GM18519 (cell line): ENCODE data around the gene DMGDH.

Experiments used
- ATAC-seq: cut with Tn5 transposase; IDR thresholded peaks from one replicate; pipeline ENCODE4 v1.9.1; 2021; ENCODE audit warnings: mild to moderate bottlenecking, moderate library complexity; ENCODE audit not compliant: unreplicated experiment, low FRiP score

DMGDH gene

DNA sequence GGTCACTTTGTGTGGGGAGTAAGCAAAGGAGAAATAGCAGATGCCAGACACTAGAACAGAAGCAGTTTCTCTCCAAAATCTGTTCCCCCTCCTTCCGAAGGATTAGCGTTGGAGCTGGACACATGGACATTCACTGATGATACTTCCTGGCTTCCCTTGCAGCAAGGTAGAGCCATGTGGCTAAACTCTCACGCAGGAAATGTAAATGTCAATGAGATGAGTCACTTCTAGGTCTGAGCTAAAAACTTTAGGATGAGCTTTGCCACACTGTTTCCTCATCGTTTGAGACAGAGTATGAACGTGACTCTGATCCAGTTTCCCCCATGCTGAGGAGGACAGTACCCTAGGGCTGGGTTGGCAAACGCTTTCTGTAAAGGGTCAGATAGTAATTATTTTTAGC is 5.2 kb upstream of the DMGDH start:
- ATAC-seq = no peak

DNA sequence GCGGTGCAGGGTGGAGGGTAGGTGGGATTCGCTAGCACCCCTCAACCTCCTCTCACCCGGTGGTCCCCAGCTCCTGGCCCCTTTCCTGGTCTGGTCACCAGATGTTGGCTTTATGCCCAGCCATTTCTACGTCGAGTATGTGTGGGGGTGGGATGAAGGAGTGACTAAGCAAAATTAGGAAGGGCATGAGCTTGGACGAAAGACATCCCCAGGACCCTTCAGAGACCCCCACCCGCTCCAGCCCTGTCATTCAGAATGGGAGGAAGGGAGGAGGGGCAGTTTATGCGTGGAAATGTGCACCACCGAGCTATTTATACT is 835 bp upstream of the DMGDH start:
- ATAC-seq = no peak

DNA sequence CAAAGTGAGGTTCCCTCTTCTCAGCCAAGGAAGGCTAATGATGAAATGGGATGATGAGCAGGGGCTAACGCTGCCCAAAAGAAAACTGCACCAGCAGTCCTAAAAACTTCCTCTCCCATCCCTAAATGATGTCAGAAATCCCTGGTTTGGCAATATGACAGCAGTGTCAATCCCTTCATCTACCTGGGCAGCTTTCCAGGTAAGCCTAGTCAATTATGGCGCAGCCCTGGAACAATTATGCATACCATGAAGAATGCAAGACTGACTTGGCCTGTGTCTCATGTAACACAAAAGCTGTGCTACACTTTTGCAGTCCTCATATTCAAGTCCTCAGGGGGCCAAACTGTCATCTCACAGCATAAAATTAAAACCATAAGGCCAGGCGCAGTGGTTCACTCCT is 7.0 kb downstream of the DMGDH start:
- ATAC-seq = no peak

DNA sequence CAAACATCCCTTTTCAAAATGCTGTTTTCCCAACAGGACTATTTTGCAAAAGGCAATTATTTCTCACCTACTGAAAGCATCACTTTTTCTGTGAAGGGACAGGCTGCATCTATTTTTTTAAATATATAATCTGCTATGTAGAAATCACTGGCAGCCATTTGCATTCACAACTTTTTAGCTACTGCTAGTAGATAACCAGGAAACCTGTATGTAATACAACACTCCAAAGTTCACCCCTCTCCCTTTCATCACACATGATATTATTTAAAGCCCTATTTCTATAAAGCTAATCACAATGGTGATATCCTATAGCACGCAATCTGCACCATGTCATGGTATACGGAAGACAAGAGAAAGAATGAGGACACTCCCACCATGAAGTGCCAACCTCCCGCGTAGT is 9.8 kb downstream of the DMGDH start:
- no peak for ATAC-seq

DNA sequence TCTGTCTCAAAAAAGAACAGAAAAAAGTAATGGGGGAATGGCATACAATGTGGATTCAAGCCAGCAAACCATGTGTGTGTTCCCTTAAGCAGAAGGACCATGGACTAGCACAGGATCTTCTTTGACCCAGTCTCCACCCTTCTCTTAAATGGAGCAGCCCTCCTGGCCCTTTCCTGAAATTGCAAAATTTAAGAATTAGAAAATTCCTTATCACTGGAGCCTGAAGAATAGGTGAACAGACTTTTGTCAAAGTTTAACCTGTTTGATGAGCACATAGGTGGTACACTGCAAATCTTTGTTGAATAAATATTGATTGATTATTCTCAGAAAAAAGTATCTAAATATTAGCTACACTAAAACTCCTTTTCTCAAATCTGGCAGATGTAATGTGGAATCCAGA is 12.6 kb downstream of the DMGDH start:
- ATAC-seq = no peak

DNA sequence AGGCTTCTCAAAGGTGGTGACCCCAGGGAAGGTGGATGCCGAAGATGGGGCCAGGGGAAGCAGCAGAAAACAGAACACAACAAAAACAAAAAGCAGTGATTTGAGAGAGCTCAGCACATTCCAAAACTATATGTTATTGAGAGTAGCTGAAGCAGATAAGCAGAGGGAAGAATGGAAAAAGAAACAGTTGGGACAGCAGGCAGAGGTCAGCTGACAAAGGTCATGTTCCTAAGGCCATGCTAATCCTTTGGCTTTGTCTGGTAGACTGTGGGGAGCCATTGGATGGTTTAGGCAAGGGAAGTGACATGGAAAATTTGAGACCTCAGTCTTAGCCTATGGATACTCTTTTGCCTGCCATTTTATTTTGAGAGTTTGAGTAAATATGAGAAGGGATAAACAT is 14.5 kb downstream of the DMGDH start:
- ATAC-seq = no peak

DNA sequence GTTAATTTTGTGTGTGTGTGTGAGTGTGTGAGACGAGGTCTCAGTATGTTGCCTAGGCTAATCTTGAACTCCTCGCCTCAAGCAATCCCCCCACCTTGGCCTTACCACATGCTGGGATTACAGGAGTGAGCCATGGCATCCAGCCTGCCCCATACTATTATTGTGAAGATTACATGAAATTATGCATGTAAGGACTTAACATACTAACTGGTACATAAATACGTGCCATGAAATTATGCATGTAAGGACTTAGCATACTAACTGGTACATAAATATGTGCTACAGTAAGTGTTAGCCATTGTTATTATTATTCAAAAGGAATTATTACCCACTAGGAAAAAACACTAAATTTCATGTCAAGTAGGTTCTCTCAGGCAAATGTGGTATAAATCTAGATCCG is 16.2 kb downstream of the DMGDH start:
- ATAC-seq = no peak

DNA sequence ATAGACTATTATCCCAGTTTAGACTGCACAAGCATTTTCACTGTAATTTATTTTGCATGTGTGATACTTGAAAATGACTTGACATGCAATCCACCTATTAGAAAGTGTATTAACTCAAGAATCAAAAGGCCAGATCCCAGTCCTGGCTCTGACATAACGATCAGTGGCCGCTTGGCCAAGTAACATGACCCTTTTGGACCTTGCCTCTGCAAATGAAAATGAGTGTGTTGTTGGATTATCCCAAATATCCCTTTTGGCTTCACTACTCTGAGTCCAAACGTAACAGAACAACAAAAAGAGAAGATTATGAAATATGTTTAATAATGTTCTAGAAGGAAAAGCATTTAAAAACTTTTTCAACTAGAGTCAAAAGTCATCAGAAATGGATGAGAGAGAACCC is 19.0 kb downstream of the DMGDH start:
- ATAC-seq = no peak

DNA sequence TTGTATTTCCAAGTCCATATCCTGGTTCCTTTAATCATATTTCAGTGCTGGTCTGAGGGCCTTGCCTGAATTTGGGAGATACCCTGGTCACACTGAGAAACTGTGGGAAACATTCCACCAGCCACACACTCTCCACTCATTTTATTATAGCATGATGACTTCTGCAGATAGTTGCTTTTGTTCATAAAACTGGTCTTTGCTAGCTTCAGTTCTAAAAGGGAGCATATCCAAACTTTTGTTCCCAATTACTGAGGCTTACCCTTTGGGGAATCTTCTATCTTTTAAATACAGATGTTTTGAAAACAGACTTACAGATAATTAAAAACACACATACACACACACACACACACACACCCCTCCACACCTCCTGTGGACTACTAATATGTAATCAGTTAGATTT is 21.0 kb downstream of the DMGDH start:
- ATAC-seq = no peak

DNA sequence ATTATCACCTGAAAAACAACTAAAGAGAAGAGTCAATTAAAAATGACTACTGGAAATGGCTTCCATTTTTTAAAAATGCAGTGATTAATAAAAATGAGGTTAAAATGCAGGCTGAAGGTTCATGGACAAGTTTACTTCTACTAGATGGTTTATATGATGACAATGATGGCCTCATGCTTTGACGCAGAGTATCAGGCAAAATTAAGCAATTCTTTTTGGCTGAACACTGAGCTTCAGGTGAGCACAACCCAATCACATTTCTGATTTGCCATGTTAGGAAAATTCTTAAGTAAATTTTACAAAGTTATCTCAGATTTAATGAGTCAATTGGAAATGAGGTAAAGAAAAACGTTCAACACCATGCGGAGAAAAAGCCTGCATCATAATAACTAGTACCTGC is 22.3 kb downstream of the DMGDH start:
- ATAC-seq = no peak

DNA sequence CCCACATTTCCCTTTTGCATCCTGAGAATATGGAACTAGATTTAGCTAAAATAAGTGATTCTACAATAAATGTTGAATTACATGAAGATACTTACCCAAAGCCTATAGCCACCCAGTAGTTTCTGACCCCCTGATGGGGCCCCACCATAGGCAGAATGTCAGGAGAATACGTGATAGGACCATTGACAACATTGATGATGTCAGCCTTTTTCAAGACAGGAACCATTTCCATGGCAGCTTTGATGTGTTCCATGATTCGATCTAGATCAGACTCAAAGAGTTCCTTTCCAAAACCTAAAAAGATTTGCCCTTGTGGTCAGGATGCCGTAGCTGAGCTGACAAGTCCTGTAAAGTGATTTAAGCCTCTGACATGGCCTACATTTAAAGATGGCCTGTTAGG is 27.3 kb downstream of the DMGDH start:
- no peak for ATAC-seq

DNA sequence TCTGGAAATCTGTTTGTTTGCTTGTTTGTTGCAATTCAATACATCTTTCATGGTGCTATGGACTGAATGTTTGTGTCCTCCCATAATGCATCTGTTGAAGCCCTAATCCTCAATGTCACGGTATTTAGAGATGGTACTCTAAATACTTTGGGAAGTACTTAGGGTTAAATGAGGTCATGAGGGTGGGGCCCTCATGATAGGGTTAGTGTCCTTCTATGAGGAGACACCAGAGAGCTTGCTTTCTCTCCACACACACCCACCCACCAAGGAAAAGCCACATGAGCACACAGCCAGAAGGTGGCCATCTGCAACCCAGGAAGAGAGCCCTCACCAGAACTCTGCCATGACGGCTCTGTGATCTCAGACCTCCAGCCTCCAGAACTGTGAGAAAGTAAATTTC is 32.7 kb downstream of the DMGDH start:
- ATAC-seq = no peak

DNA sequence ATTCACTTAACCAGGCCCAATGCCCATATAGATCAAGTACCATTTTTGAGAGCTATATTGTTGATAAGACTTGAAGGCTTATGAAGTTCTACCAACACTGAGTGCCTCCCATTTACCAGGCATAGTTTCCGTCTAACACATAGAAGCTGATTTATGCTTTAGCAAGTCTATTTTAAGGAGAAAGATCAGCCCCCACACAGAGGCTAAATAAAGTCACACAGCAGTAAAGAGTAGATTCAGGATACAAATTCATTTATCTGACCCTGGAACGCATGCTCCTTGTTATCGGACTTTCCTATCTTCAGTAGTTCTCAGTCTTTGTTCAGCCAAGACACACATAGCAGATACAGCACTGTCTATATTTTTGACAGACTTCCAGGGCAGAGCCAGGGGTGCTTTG is 34.2 kb downstream of the DMGDH start:
- ATAC-seq = no peak

DNA sequence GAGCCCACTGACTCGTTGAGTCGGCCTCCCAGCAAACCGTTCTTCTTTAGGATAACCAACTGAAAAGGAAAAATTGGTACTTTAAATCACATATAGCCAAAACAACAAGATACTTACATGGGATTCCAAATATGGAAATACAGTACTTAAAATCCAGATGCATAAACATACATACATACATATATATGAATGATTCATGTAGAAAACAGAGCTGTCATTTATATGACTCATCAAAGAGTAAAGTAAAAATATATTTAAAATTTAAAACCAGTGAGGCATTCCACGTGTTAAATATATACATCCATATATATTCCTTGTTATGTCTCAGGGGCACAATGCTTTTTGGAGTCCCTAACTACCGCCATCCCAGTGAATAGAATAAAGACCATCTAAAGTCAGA is 36.7 kb downstream of the DMGDH start:
- no peak for ATAC-seq

DNA sequence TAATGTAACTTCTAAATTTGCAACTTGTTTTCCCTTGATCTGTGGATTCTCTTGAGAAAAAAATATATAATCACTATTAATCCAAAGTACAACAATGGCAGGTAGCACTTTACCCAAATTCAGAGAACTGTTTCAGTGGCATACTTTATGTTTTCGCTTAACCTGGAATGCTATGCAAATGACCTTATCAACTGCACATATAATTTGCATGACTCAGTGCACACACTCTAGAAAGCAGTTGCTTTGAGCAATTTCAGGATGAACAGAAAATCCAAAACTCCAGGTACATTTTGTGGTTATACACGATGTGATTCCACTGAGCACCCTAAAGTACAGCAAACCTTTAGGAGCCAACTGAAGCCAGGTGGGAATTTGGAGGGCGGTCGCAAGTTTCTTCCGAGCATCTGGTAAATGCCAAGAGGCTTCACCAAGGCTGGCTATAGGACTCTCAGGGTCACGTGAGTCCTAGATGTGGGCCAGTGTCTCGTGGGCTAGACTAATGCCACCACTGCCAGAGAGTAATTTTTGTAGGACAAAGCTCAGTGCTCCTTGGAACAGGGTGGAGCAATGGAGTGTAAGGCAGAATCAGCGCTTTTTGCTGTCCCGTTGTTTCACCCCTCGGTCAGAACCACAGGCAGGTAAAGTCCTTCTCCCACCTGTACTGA is 37.3 kb downstream of the DMGDH start:
- no peak for ATAC-seq

DNA sequence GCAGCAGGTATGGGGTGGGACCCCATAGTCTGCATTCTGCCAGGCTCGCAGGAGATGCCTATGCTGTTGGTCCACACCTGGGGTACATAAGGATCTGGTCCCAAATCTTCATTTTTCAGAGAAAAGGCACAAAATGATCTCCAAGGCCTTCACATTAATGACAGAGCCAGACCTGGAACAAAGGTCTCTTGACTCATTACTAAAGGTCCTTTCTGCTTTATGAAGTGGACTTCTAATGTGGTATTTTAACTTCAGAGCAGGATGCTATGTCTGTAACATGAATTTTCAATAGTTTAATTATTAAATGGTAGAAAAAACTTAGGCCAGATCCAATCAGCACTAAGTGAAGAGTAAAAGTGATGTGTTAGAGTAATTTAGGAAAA is 38.0 kb downstream of the DMGDH start:
- ATAC-seq = no peak

DNA sequence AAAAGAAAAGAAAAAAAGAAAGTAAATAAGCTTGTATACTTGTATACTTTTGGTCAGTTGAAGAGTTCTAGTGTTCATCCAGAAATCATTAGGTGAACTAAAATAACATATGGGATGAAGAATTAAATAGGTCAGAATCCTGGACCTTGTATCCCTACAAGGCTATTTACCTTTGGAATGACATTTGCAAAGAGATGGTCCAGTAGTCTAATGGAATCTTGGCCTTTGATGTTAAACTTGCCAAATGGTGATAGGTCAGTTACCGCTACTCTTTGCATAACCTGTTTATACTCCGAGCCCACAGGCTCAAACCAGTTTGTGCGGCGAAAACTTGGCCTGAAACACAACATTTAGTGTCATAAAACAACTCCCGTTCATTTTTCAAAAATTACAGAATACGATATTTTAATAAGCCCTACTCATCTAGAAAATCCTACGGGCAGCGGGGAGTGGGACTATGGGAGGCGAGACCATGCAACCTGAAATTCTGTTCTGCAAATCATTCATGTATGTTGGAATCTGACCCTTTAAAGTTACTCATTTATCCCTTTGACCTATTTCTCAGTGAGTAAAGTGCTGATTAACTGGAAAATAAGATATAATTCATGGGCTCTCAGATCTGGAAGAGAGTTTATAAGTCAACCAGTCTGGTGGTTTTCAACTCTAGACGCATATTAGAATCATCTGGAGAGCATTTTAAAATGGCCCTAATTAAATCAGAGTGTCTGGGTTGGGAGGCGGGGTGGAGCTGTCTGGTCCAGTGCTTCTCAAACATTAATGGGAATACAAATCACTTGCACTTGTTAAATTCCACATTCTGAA is 38.6 kb downstream of the DMGDH start:
- no peak for ATAC-seq

DNA sequence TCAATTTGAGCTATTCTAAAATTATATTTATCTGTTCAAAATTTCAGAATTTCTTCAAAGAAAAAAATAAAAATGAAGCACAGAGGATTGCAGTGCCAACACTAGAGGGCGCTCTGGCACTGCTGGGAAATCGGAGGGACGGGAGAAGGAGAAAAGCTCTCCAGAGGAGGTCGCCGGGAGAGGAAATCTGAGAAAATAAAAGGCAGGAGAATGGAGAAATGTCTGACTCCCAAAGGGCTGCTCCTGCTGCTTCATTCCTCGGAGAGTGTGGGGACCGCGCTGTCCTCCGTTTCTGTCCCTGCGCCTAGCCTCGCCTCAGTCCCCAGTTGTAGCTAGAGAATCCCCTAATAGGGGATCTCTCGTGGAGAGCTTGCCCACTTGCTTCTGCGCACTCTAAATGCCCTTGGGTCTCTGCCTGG is 44.4 kb downstream of the DMGDH start:
- ATAC-seq = no peak

DNA sequence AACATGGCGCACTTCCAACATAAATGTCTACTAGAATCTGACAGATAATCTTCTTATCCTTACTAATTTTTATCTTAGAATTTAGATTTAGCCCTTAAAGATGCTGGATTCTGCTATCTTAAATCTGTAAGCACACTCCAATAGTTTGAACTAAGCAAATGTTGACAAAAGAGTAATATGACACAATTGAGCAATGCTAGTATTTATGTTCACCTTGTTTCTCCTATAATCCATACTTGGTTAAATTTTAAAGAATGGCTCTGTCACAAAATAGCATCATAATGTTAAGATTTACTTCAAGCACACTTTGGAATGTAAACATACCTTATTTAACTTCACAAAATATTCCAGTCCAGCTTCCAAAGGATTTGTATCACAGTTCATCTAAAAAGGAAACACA is 45.5 kb downstream of the DMGDH start:
- no peak for ATAC-seq

DNA sequence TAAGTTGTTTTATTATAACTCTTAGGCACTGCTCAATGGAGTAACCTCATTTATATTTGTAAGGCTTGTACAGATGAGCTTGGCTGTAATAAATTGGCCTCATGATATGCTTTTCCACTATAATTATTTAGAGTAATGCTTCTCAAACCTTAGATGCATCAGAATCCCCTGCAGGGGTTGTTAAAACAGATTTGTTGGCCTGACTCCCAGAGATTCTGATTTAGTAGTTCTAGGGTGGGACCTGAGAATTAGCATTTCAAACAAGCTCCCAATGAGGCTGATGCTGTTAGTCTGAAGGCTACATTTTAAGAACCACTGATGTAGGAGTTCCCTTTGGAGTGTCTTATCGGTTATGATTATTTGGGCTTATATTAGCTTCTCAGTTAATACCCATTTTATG is 46.1 kb downstream of the DMGDH start:
- ATAC-seq = no peak

DNA sequence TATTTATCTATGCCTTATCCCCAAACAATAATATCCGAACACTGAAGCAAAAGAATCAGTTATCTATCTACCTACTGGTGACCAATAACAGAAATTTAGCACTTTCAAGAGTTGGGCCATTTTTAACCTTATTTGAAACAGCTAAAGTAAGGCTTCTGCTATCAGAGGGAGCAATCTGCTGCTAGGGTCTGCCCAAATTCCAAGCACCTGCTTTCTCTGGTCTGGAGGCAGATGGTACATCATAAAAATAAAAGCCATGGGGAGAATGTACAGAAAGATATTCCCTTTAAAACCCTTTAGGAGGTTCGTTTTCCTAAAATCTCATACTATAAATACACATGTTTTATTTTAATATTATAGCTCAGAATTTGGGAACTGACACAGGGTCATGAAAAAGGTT is 46.7 kb downstream of the DMGDH start:
- ATAC-seq = no peak

DNA sequence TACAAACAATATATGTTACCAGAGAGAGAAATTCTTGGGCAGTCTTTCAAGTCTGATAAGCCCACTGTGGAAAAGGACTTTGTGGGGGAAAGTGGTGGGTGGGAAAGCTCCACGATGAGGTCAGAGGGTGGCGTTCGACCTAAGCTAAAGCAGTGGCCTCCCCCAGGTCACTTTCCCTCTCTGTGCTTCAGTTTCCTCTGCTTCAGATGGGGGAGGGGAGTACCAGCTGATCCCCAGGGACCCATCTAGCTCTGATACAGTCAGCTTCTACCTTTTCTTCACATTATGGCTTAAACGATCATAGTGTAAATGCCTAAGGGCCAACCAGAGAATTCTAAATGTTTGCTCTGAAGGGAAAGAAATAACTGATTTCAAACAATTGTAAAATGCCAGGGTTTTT is 47.7 kb downstream of the DMGDH start:
- no peak for ATAC-seq
